ENCODE data around the gene GDAP1L1. TPM values are rescaled to one million over a fixed set of nuclear protein-coding genes. Genes with fewer than 3 reads are reported as not detected.

GDAP1L1 gene
- total RNA-seq, 2 donors from 2014 or later: 1.5 TPM; not detected in 1

DNA sequence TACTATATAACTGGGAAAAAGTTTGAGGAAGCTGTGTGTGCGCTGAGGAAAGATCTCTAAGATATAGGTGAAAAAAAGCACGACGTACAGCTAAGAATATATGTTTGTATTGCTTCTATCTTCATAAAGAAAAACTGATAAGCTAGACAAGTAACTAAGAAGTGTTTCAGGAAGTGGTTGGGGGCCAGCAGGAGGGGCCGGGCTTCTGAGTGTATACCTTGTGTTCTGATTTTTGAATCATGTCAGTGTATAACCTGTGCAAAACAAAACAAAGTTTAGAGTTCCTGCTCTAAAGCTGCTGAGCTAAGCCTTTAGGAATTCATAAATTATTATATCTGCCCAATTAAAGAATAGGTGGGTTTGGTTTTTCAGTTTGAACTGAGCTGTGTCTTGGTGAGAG lies 28.7 kb upstream of the GDAP1L1 start:
- Histone ChIP-seq H3K4me1 (replicated peaks) (no peaks in the 10 kb centered on the region), H3K27ac (no peak overlapping the region), H3K27me3 (replicated peaks; ENCODE audit: insufficient read depth) (no peaks in the 10 kb centered on the region), H3K4me3 (no peak overlapping the region), H3K36me3 (no peaks in the 10 kb centered on the region), H3K9me3 (no peaks in the 10 kb centered on the region)
- no peak for DNase-seq (ENCODE audit: low spot score)
- WGBS: 68% methylated on average over 4 of the region's 4 CpGs
- intact Hi-C loops (cut with DNase I): loop anchor here (5.0 to 10.0 kb wide), 3 partner anchors 169 to 386 kb away; partner anchors contain the start of gene SERINC3
- TF ChIP-seq, protein P1, sequence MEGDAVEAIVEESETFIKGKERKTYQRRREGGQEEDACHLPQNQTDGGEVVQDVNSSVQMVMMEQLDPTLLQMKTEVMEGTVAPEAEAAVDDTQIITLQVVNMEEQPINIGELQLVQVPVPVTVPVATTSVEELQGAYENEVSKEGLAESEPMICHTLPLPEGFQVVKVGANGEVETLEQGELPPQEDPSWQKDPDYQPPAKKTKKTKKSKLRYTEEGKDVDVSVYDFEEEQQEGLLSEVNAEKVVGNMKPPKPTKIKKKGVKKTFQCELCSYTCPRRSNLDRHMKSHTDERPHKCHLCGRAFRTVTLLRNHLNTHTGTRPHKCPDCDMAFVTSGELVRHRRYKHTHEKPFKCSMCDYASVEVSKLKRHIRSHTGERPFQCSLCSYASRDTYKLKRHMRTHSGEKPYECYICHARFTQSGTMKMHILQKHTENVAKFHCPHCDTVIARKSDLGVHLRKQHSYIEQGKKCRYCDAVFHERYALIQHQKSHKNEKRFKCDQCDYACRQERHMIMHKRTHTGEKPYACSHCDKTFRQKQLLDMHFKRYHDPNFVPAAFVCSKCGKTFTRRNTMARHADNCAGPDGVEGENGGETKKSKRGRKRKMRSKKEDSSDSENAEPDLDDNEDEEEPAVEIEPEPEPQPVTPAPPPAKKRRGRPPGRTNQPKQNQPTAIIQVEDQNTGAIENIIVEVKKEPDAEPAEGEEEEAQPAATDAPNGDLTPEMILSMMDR (IDR thresholded peaks at IDR 0.05): no peak
- TF ChIP-seq POLR2AphosphoS5 (IDR thresholded peaks at IDR 0.05) (no peak), POLR2A (IDR thresholded peaks at IDR 0.05) (no peak)

DNA sequence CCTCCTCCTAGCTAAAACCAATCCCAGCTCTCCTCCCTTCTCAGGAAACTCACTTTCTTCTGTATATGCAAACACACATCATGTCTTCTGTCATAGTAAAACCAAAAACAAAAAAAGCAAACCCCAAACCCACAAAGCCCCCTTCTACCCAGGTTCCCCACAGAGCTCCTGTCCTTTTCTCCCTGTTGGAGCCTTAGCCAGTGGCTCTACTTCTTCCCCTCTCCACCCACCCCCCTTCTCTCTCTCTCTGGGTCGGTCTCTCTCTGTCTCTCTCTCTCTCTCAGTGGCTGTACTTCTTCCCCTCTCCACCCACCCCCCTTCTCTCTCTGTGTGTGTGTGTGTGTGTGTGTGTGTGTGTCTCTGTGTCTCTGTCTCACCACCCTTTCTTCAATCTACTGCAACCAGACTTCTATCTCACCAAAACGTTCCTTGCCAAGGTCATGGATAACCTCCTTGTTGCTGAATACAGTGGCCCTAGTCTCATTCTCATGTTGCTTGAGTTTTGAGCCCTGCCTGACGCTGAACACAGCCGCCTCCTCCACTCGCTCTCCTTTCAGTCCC lies 27.9 kb upstream of the GDAP1L1 start:
- Histone ChIP-seq H3K4me1 (replicated peaks) (no peaks in the 10 kb centered on the region), H3K9me3 (no peaks in the 10 kb centered on the region), H3K4me3 (no peak overlapping the region), H3K36me3 (no peaks in the 10 kb centered on the region), H3K27me3 (replicated peaks; ENCODE audit: insufficient read depth) (no peaks in the 10 kb centered on the region), H3K27ac (no peak overlapping the region)
- no peak for DNase-seq (ENCODE audit: low spot score)
- intact Hi-C loops (cut with DNase I): loop anchor here (5.0 to 10.0 kb wide), 3 partner anchors 168 to 386 kb away; partner anchors contain the start of gene SERINC3
- WGBS: 64% methylated on average over 5 of the region's 5 CpGs
- TF ChIP-seq, protein P1 (IDR thresholded peaks at IDR 0.05): no peak
- no peak for TF ChIP-seq POLR2A (IDR thresholded peaks at IDR 0.05)
- no peak for TF ChIP-seq POLR2AphosphoS5 (IDR thresholded peaks at IDR 0.05)

DNA sequence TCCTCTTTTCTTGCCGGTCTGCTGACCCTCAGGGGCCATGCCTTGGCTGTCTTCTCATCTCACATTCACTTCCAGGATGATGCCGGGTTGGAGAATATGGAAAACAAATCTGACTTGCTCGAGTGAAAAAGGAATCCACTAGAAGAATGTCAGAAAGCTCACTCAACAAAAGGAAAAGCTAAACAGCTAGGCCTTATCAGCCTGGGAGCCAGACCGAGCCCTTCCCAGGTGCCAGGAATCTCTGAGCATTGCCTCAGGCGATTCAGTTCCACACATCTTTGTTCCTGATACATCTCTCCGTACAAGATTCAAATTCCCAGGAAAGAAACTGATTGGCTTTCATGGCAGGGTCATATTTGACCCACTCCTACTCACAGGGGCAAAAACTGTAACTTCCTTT lies 27.3 kb upstream of the GDAP1L1 start:
- no peaks in the 10 kb centered on the region for H3K9me3 ChIP-seq
- 56% methylated on average over 6 of the region's 6 CpGs for WGBS
- intact Hi-C loops (cut with DNase I): loop anchor here (5.0 to 10.0 kb wide), 3 partner anchors 168 to 385 kb away; partner anchors contain the start of gene SERINC3
- DNase-seq (ENCODE audit: low spot score): no peak
- TF ChIP-seq POLR2A (IDR thresholded peaks at IDR 0.05): no peak
- TF ChIP-seq, protein P1 (IDR thresholded peaks at IDR 0.05): no peak
- no peak overlapping the region for H3K4me3 ChIP-seq
- no peaks in the 10 kb centered on the region for H3K27me3 ChIP-seq (replicated peaks; ENCODE audit: insufficient read depth)
- H3K27ac ChIP-seq: no peak overlapping the region
- H3K36me3 ChIP-seq: no peaks in the 10 kb centered on the region
- no peaks in the 10 kb centered on the region for H3K4me1 ChIP-seq (replicated peaks)

DNA sequence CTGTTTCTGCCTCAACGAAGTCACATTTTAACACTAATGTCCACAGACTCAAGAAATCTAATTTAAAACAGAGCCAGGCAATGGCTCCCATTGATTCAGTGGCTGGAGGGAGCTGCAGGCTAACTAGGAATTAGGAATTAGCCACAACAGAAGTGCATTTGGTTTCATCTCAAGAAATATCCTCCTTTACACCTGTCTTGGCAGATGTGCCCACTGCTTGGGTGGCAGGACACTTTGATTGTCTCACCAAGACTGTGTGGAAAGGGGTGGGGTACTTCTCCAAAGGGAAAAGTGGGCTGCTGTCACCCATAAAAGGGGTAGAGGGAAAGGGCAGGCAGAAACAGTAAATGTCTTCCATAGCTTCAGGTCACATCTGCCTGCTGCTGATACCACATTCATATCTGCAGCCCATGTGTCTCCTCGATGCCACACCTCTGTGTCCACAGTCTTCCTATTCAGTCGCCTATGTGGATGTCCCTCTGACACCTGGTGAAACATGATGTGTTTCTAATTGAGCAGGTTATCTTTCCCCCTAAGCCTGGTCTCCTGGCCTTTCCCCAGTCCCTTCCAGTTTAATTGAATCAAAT lies 25.6 kb upstream of the GDAP1L1 start:
- DNase-seq (ENCODE audit: low spot score): no peak
- TF ChIP-seq, protein P1 (IDR thresholded peaks at IDR 0.05): no peak
- no peak for TF ChIP-seq POLR2AphosphoS5 (IDR thresholded peaks at IDR 0.05)
- TF ChIP-seq POLR2A (IDR thresholded peaks at IDR 0.05): no peak
- WGBS: 95% methylated on average over 3 of the region's 3 CpGs
- Histone ChIP-seq H3K27ac (no peak overlapping the region), H3K9me3 (no peaks in the 10 kb centered on the region), H3K4me3 (no peak overlapping the region), H3K36me3 (no peaks in the 10 kb centered on the region), H3K27me3 (replicated peaks; ENCODE audit: insufficient read depth) (no peaks in the 10 kb centered on the region), H3K4me1 (replicated peaks) (no peaks in the 10 kb centered on the region)
- intact Hi-C loops (cut with DNase I): no loop called here

DNA sequence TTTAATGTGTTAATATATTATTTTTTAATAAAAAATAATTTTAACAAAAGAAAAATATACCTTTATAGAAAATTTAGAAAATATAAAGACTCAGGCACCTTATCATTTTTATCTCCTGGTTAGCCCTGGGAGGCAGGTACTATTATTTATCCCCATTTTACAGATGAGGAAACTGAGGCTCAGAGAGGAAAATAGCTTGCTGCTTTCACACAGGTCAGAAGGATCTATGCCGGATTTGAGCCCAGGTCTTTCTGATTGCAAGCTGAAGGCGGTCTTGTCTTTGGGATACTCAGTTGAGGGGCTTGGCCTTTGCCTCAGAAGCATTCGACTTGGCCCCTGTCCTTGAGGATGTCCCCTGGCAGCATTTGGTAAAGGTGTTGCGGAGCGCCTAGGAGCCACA lies 25.1 kb upstream of the GDAP1L1 start:
- intact Hi-C loops (cut with DNase I): no loop called here
- Histone ChIP-seq H3K36me3 (no peaks in the 10 kb centered on the region), H3K27me3 (replicated peaks; ENCODE audit: insufficient read depth) (no peaks in the 10 kb centered on the region), H3K4me1 (replicated peaks) (no peaks in the 10 kb centered on the region), H3K4me3 (no peak overlapping the region), H3K27ac (no peak overlapping the region), H3K9me3 (no peaks in the 10 kb centered on the region)
- no peak for DNase-seq (ENCODE audit: low spot score)
- WGBS: 94% methylated on average over 5 of the region's 5 CpGs
- TF ChIP-seq POLR2AphosphoS5 (IDR thresholded peaks at IDR 0.05): no peak
- TF ChIP-seq POLR2A (IDR thresholded peaks at IDR 0.05): no peak
- TF ChIP-seq, protein P1 (IDR thresholded peaks at IDR 0.05): no peak
